HFFc6 (cell line): ENCODE measurements around the gene SAT1. TPM values are rescaled to one million over a fixed set of nuclear protein-coding genes. Genes with fewer than 3 reads are reported as not detected.

Experiments
- DNase-seq: peaks from one replicate; pipeline ENCODE4 v3.0.0-alpha.2; 2018
- H3K27ac Mint-ChIP-seq: 2 replicates; pipeline ENCODE4 v1.8.0; 2020; ENCODE audit warnings: mild to moderate bottlenecking, mixed read lengths
- H3K27me3 Mint-ChIP-seq: 2 replicates; pipeline ENCODE4 v1.8.0; 2021; ENCODE audit warnings: mild to moderate bottlenecking, moderate library complexity, mixed read lengths; ENCODE audit not compliant: insufficient read depth
- H3K36me3 Mint-ChIP-seq: 2 replicates; pipeline ENCODE4 v1.8.0; 2021; ENCODE audit warnings: low read depth, mixed read lengths
- H3K4me1 Mint-ChIP-seq: 2 replicates; pipeline ENCODE4 v1.8.0; 2020; ENCODE audit warnings: low read depth, mixed read lengths
- H3K4me3 Mint-ChIP-seq: 2 replicates; pipeline ENCODE4 v1.8.0; 2020; ENCODE audit warnings: mild to moderate bottlenecking, moderate library complexity, mixed read lengths
- H3K9me3 Mint-ChIP-seq: 2 replicates; pipeline ENCODE4 v1.8.0; 2020; ENCODE audit warnings: mild to moderate bottlenecking, mixed read lengths
- total RNA-seq, 6 experiments: library from RNA; stranded (reverse); fragmentation: NEBNext Ultra II Directional; extraction: Animal tissue kit (Norgen Biotek cat#: 25700); gene quantifications; 2 replicates in 1 of 6; 3 replicates in 5 of 6; pipeline ENCODE4 v1.2.3, GENCODE V29; 2021
- TF ChIP-seq, protein P1 (sequence below): fragments of 200-600 bp; sonication (generic); IDR thresholded peaks from 2 replicates; pipeline ENCODE4 v1.5.0; 2021; ENCODE audit warnings: antibody characterized with exemption, mild to moderate bottlenecking

SAT1 gene
- total RNA-seq, 6 experiments from 2014 or later = 65.4 to 79.0 (median 75.3) TPM

DNA sequence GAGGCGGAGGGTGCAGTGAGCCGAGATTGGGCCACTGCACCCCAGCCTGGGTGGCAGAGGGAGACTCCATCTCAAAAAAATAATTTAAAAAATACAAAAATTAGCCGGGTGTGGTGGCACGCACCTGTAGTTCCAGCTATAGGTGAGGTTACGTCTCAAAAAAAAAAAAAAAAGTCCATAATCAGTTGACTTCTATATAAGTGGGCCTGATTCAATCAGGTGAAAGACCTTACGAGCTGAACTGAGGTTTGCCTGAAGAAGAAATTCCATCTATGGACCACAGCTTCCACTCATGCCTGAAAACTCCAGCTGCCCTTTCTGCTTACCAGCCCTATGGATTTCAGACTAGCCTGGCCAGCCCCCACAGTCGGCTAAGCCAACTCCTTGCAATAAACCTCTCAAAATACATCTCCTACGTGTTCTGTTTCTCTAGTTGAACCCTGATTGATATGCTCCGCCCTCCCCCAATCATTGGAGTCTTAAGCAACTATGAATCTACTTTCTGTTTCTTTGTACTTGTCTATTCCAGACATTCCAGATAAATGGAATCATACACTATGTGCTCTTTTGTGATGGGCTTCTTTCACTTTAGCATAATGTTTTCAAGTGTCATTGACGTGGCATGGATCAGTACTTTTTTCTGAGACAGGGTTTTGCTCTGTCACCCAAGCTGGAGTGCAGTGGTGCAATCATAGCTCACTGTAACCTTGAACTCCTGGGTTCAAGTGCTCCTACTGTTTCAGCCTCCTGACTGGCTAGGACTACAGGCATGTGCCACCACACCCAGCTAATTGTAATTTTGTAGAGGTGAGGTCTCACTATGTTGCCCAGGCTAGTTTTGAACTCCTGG, 36.6 kb downstream of the SAT1 start:
- DNase-seq = no peak
- H3K4me3 Mint-ChIP-seq = no peak overlapping the region
- H3K27ac Mint-ChIP-seq = no peak overlapping the region
- no peaks in the 10 kb centered on the region for H3K9me3 Mint-ChIP-seq
- H3K27me3 Mint-ChIP-seq = no peaks in the 10 kb centered on the region; the same call in 1 of the 2 replicates
- TF ChIP-seq, protein P1, sequence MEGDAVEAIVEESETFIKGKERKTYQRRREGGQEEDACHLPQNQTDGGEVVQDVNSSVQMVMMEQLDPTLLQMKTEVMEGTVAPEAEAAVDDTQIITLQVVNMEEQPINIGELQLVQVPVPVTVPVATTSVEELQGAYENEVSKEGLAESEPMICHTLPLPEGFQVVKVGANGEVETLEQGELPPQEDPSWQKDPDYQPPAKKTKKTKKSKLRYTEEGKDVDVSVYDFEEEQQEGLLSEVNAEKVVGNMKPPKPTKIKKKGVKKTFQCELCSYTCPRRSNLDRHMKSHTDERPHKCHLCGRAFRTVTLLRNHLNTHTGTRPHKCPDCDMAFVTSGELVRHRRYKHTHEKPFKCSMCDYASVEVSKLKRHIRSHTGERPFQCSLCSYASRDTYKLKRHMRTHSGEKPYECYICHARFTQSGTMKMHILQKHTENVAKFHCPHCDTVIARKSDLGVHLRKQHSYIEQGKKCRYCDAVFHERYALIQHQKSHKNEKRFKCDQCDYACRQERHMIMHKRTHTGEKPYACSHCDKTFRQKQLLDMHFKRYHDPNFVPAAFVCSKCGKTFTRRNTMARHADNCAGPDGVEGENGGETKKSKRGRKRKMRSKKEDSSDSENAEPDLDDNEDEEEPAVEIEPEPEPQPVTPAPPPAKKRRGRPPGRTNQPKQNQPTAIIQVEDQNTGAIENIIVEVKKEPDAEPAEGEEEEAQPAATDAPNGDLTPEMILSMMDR = no peak
- H3K36me3 Mint-ChIP-seq = no peaks in the 10 kb centered on the region
- peaks cover 12% of the 10 kb centered on the region for H3K4me1 Mint-ChIP-seq

DNA sequence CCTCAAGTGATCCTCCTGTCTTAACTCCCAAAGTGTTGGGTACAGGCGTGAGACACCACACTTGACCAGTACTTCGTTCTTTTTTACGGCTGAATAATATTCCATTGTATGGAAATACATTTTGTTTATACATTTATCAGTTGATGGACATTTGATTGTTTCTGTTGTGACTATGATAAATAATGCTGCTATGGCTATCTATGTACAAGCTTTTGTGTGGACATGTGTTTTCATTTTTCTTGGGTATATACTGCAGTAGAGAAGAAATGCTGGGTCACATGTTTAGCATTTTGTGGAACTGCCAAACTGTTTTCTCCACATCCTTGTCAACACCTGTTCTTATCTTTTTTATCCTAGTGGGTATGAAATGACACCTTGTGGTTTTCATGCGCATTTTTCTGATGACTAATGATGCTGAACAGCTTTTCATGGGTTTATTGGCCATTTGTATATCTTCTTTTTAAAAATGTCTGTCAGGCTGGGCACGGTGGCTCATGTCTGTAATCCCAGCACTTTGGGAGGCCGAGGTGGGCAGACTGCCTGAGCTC, 37.3 kb downstream of the SAT1 start:
- DNase-seq = peak; percentile 13
- Mint-ChIP-seq H3K4me3 (no peak overlapping the region), H3K9me3 (no peaks in the 10 kb centered on the region), H3K27me3 (no peaks in the 10 kb centered on the region), H3K27ac (no peak overlapping the region), H3K36me3 (no peaks in the 10 kb centered on the region), H3K4me1 (peaks cover 12% of the 10 kb centered on the region)
- TF ChIP-seq, protein P1 = no peak

DNA sequence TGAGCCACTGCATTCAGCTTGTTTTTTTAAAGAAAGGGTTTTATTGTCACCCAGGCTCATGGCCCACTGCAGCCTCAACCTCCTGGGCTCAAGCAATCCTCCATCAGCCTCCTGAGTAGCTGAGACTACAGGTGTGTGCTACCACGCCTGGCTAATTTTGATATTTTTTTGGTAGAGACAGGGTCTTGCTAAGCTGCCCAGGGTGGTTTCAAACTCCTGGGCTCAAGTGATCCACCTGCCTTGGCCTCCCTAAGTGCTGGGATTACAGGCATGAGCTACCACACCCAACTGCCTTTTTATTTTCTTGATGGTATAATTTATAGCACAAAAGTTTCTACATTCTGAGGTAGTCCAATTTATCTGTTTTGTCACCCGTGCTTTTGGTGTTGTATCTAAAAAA, 38.9 kb downstream of the SAT1 start:
- TF ChIP-seq, protein P1 = no peak
- no peak overlapping the region for H3K27ac Mint-ChIP-seq
- no peak for DNase-seq

DNA sequence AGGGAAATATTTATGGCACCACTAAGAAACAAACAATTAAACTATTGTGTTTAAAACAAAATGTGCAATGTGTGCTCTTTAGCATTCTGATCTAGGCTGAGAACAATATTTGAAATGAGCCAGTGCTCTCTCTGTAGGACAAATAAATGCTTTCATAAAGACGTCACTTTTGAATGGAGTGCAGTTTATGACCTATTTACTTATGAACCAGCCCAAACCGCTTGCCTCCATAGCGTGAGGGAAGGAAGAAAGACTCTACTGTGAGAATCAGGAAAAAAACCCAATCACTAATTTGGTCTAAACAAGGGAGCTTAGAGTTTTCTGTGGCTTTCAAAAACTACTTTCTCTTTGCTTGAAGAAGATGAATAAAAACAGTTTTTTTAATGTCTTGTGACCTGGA, 39.4 kb downstream of the SAT1 start:
- H3K9me3 Mint-ChIP-seq = no peaks in the 10 kb centered on the region
- DNase-seq = peak; percentile 25
- no peak overlapping the region for H3K4me3 Mint-ChIP-seq
- peaks cover 12% of the 10 kb centered on the region for H3K4me1 Mint-ChIP-seq
- H3K27me3 Mint-ChIP-seq = no peaks in the 10 kb centered on the region
- H3K36me3 Mint-ChIP-seq = no peaks in the 10 kb centered on the region
- no peak overlapping the region for H3K27ac Mint-ChIP-seq
- TF ChIP-seq, protein P1 = no peak

More for the DNA sequence above, 38.9 kb downstream of the SAT1 start:
- no peak overlapping the region for H3K4me3 Mint-ChIP-seq
- no peaks in the 10 kb centered on the region for H3K9me3 Mint-ChIP-seq
- peaks cover 12% of the 10 kb centered on the region for H3K4me1 Mint-ChIP-seq
- no peaks in the 10 kb centered on the region for H3K36me3 Mint-ChIP-seq
- no peaks in the 10 kb centered on the region for H3K27me3 Mint-ChIP-seq

DNA sequence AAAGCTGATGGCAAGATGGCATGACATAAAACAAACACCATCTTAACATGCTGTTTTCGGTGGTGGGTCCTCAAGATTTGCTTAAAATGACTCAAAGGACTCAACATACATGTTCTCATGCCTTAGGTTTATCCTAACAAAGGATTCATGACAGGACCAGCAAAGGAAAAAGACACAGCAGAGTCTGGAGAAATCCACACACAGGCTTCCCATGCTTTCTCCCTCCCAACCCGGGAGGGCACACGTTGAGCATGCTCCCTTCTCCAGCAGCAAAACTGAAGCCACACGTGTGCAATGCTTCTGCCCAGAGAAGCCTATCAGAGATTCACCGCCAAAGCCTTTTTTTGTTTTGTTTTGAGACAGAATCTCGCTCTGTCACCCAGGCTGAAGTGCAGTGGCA, 39.9 kb downstream of the SAT1 start:
- Mint-ChIP-seq H3K36me3 (no peaks in the 10 kb centered on the region), H3K4me1 (peaks cover 12% of the 10 kb centered on the region), H3K27ac (no peak overlapping the region), H3K27me3 (0 out of 2 replicates have a peak, but pooled peaks cover 2% of the 10 kb centered on the region), H3K9me3 (no peaks in the 10 kb centered on the region), H3K4me3 (no peak overlapping the region)
- DNase-seq = no peak
- TF ChIP-seq, protein P1 = no peak
